Measurements from ENCODE around the gene NUDT8. TPM values are rescaled to one million over a fixed set of nuclear protein-coding genes. Genes with fewer than 3 reads are reported as not detected.
"Not testable (repeated sequence)": the region's sequence is repeated elsewhere in the genome, so short reads cannot be mapped to it uniquely, and the experiment has no call there.

NUDT8 gene
- total RNA-seq, 1 donor from 2014 or later: 12.6 TPM

- H3K27me3 Mint-ChIP-seq (ENCODE audit: low read depth): peaks cover 15% of the 10 kb centered on the region
- no peak within 1 kb of the TSS for H3K27ac Mint-ChIP-seq (ENCODE audit: unreplicated experiment)
- H3K36me3 Mint-ChIP-seq (ENCODE audit: low read depth): no peaks in the 10 kb centered on the region
- peak; percentile 87 for DNase-seq (ENCODE audit: low spot score)
- H3K4me3 Mint-ChIP-seq (ENCODE audit: unreplicated experiment): no peak within 1 kb of the TSS
- peaks cover 3% of the 10 kb centered on the region for H3K9me3 Mint-ChIP-seq (ENCODE audit: low read depth)
- TF ChIP-seq CTCF (IDR thresholded peaks at IDR 0.05): no peak
- H3K4me1 Mint-ChIP-seq (ENCODE audit: low read depth): no peaks in the 10 kb centered on the region
These were observed 9.7 kb upstream of the NUDT8 start, which contains the start of gene TBX10 for GRCh38 chr11:67639438-67639859. TSS of gene TBX10 (minus strand) at chr11:67639763. CDS start at chr11:67639472, 291 bp downstream.

GRCh38 chr11:67638535-67639437 is 9.0 kb upstream of the NUDT8 start:
- H3K27me3 Mint-ChIP-seq (ENCODE audit: low read depth): peaks cover 15% of the 10 kb centered on the region
- no peak for DNase-seq (ENCODE audit: low spot score)
- no peaks in the 10 kb centered on the region for H3K36me3 Mint-ChIP-seq (ENCODE audit: low read depth)
- TF ChIP-seq CTCF (IDR thresholded peaks at IDR 0.05): no peak
- no peaks in the 10 kb centered on the region for H3K9me3 Mint-ChIP-seq (ENCODE audit: low read depth)
- H3K27ac Mint-ChIP-seq (ENCODE audit: unreplicated experiment): no peak overlapping the region
- H3K4me1 Mint-ChIP-seq (ENCODE audit: low read depth): no peaks in the 10 kb centered on the region
- no peak overlapping the region for H3K4me3 Mint-ChIP-seq (ENCODE audit: unreplicated experiment)

- H3K27ac Mint-ChIP-seq (ENCODE audit: unreplicated experiment); H3K36me3 Mint-ChIP-seq (ENCODE audit: low read depth); H3K4me3 Mint-ChIP-seq (ENCODE audit: unreplicated experiment); H3K4me1 Mint-ChIP-seq (ENCODE audit: low read depth); DNase-seq (ENCODE audit: low spot score); H3K9me3 Mint-ChIP-seq (ENCODE audit: low read depth): not testable (repeated sequence)
- peaks cover 12% of the 10 kb centered on the region for H3K27me3 Mint-ChIP-seq (ENCODE audit: low read depth)
These were observed 7.7 kb upstream of the NUDT8 start for GRCh38 chr11:67637441-67637840.

- TF ChIP-seq CTCF (IDR thresholded peaks at IDR 0.05): no peak
- no peak overlapping the region for H3K4me3 Mint-ChIP-seq (ENCODE audit: unreplicated experiment)
- no peaks in the 10 kb centered on the region for H3K4me1 Mint-ChIP-seq (ENCODE audit: low read depth)
- H3K27me3 Mint-ChIP-seq (ENCODE audit: low read depth): peaks cover 9% of the 10 kb centered on the region
- no peak overlapping the region for H3K27ac Mint-ChIP-seq (ENCODE audit: unreplicated experiment)
- H3K36me3 Mint-ChIP-seq (ENCODE audit: low read depth): no peaks in the 10 kb centered on the region
- H3K9me3 Mint-ChIP-seq (ENCODE audit: low read depth): no peaks in the 10 kb centered on the region
- no peak for DNase-seq (ENCODE audit: low spot score)
These were observed 7.2 kb upstream of the NUDT8 start for GRCh38 chr11:67636962-67637361.

GRCh38 chr11:67635231-67635521 is 5.4 kb upstream of the NUDT8 start:
- Mint-ChIP-seq H3K9me3 (ENCODE audit: low read depth) (no peaks in the 10 kb centered on the region), H3K27ac (ENCODE audit: unreplicated experiment) (no peak overlapping the region), H3K4me1 (ENCODE audit: low read depth) (peaks cover 5% of the 10 kb centered on the region), H3K27me3 (ENCODE audit: low read depth) (peaks cover 7% of the 10 kb centered on the region), H3K4me3 (ENCODE audit: unreplicated experiment) (no peak overlapping the region), H3K36me3 (ENCODE audit: low read depth) (no peaks in the 10 kb centered on the region)
- DNase-seq (ENCODE audit: low spot score): no peak
- no peak for TF ChIP-seq CTCF (IDR thresholded peaks at IDR 0.05)

Measured in chondrocyte (in vitro differentiated cells).